GM21825 (cell line): ENCODE measurements around the gene KRT31.
"Not testable (repeated sequence)": the region's sequence is repeated elsewhere in the genome, so short reads cannot be mapped to it uniquely, and the experiment has no call there.

Experiments used
- ATAC-seq: cut with Tn5 transposase; IDR thresholded peaks from one replicate; pipeline ENCODE4 v1.9.1; 2021; ENCODE audit warnings: mild to moderate bottlenecking, moderate library complexity; ENCODE audit not compliant: unreplicated experiment

KRT31 gene

GRCh38 chr17:41396996-41397660 lies at the start of gene KRT31:
KRT31 (minus strand) TSS chr17:41397608; CDS start chr17:41397539, 69 bp downstream.
- no peak for ATAC-seq

GRCh38 chr17:41446806-41447205 lies 49.4 kb upstream of the KRT31 start:
- no peak for ATAC-seq

- ATAC-seq, result no peak
These were observed 47.2 kb upstream of the KRT31 start for GRCh38 chr17:41444640-41445039.

GRCh38 chr17:41444186-41444585 lies 46.8 kb upstream of the KRT31 start:
- ATAC-seq, result no peak

GRCh38 chr17:41442739-41443138 lies 45.3 kb upstream of the KRT31 start:
- no peak for ATAC-seq

- ATAC-seq, result no peak
These were observed 43.2 kb upstream of the KRT31 start, which contains the start of gene KRT38 for GRCh38 chr17:41440531-41441033. KRT38 (minus strand) TSS chr17:41440983; CDS start chr17:41440921, 62 bp downstream.

- no peak for ATAC-seq
These were observed 42.0 kb upstream of the KRT31 start for GRCh38 chr17:41439375-41439774.

- no peak for ATAC-seq
These were observed 40.4 kb upstream of the KRT31 start for GRCh38 chr17:41437769-41438168.

GRCh38 chr17:41437254-41437653 lies 39.8 kb upstream of the KRT31 start:
- ATAC-seq, result no peak

- no peak for ATAC-seq
These were observed 37.0 kb upstream of the KRT31 start for GRCh38 chr17:41434415-41434814.

- no peak for ATAC-seq
These were observed 36.6 kb upstream of the KRT31 start for GRCh38 chr17:41434005-41434404.

GRCh38 chr17:41433586-41433985 lies 36.2 kb upstream of the KRT31 start:
- ATAC-seq, result no peak

- not testable (repeated sequence) for ATAC-seq
These were observed 33.0 kb upstream of the KRT31 start for GRCh38 chr17:41430376-41430775.

- no peak for ATAC-seq
These were observed 32.3 kb upstream of the KRT31 start for GRCh38 chr17:41429667-41430066.

- no peak for ATAC-seq
These were observed 31.3 kb upstream of the KRT31 start for GRCh38 chr17:41428591-41429291.

- no peak for ATAC-seq
These were observed 26.8 kb upstream of the KRT31 start, which contains the start of gene KRT37 for GRCh38 chr17:41424111-41424635. KRT37 (minus strand) TSS chr17:41424585; CDS start chr17:41424523, 62 bp downstream.

GRCh38 chr17:41422586-41422985 lies 25.2 kb upstream of the KRT31 start:
- not testable (repeated sequence) for ATAC-seq

- ATAC-seq, result no peak
These were observed 24.2 kb upstream of the KRT31 start for GRCh38 chr17:41421617-41422016.

- no peak for ATAC-seq
These were observed 23.7 kb upstream of the KRT31 start for GRCh38 chr17:41421116-41421515.

- no peak for ATAC-seq
These were observed 22.7 kb upstream of the KRT31 start for GRCh38 chr17:41420134-41420533.

- no peak for ATAC-seq
These were observed 22.3 kb upstream of the KRT31 start for GRCh38 chr17:41419716-41420115.
